HG02884 (cell line): Measurements from ENCODE around the gene RFC2.
"Not testable (repeated sequence)": the region's sequence is repeated elsewhere in the genome, so short reads cannot be mapped to it uniquely, and the experiment has no call there.

Experiments used
- ATAC-seq: cut with Tn5 transposase; IDR thresholded peaks from one replicate; pipeline ENCODE4 v1.9.1; 2021; ENCODE audit warnings: mild to moderate bottlenecking, moderate library complexity; ENCODE audit not compliant: unreplicated experiment

Gene RFC2

DNA sequence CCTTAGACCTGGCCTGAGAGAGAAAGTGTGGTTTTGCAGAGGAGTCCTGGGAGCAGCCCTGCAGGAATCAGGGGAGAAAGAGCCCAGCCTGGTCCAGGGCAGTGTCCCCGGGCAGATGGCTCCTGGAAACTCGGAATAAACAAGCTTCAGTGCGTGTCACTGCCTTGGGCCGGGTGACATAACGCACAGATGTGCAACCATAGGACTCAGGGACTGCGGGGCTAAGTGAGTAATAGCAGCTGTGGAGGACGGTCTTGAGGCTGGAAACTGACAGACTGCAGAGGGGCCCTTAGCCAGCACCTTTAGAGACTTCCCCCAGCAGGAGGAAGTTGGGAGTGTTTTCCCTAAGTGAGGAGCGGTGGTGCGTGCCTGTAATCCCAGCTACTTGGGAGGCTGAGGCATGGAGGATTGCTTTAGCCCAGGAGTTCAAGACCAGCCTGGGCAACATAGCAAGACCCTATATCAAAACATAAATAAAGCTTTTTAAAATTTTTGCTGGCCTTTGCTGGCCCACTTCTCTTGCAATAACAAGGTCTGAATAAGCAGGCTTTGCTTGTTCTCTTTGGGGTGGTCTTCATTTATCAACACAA is 29.8 kb upstream of the RFC2 start:
- ATAC-seq, result no peak

DNA sequence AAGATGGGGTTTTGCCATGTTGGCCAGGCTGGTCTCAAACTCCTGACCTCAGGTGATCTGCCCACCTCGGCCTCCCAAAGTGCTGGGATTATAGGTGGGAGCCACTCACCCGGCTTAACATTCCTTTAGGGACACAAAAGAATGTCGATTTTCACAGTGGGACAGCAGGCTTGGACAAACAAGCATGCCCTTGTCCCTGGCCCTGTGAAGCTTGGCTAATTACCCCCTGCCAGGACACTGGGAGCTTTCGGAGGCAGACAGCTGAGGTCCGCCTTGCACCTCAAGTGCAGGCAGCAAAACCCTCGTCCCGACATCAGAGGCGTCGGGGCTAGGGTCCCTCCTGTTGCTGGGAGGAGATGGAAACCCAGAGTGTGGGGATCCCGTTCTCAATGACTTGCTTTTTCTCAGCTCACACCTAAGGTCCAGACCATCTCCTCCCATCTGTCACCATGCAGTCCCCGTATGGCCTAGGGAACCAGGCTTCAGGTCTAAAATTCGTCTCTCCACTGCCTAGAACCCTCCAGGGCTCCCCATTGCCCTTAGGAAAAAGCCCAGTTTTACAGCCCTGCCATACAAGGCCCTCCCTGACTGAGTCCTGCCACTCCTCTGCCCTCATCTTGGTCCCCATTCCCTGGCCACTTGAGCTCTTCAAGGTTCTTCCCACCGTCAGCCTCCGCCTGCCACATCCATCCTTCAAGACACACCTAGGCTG is 28.7 kb upstream of the RFC2 start:
- no peak for ATAC-seq

DNA sequence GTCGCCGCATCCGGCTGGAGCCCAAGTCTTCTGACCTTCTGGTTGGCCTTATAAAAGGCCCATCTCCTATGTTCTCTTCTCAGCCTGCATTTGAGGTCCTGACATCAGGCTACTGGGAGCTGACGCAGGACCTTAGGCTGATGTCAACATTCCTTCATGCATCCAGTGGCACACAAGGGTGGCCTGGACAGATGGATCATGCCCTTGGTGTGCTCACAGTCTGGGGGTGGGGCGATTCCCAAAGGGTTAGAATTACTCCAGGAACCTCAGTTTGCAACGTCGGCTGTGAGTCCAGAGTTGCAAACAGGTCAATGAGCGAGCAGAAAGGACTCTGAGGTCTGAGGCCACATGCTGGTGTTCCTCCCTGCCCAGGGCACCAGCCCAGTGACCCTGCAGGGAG is 26.8 kb upstream of the RFC2 start:
- ATAC-seq, result no peak

DNA sequence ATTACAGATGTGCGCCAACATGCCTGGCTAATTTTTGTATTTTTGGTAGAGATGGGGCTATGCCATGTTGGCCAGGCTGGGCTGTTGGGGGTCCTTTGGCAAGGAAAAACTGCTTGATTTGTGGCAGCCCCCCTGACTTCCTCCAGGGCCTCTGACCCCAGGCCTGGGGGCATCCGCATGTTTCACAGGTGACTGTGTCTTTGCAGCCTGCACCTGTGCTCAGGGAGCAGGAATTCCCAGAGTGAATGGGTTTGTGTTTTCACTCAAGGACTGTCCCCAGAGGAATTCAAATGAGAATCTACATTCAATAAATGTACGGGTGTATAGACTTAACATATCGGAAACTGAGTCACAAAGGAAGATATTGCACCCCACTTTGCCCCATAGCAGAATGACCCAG is 23.4 kb upstream of the RFC2 start:
- ATAC-seq, result no peak

DNA sequence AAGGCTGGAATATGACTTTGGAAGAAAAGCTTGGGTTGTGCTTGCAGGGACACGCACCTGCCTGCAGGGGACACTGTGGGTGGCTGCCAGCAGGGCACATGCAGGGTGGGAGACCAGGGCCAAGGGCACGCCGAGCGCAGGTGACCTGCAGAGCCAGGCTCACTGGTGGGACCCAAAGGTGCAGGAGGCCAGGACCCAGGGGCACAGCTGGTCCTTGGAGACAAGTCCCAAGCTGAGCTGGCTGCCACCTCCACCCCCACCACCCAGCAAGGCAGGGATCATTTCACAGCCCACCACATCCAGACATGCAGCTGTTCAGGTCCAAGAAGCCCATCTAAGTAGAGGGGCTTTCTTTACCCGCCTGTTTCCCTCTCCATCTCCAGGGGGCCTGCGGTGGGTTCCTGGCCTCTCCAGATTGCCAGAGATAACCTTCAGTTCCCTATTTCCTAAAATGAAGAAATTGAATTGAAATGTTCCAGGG is 21.2 kb upstream of the RFC2 start:
- ATAC-seq, result no peak

DNA sequence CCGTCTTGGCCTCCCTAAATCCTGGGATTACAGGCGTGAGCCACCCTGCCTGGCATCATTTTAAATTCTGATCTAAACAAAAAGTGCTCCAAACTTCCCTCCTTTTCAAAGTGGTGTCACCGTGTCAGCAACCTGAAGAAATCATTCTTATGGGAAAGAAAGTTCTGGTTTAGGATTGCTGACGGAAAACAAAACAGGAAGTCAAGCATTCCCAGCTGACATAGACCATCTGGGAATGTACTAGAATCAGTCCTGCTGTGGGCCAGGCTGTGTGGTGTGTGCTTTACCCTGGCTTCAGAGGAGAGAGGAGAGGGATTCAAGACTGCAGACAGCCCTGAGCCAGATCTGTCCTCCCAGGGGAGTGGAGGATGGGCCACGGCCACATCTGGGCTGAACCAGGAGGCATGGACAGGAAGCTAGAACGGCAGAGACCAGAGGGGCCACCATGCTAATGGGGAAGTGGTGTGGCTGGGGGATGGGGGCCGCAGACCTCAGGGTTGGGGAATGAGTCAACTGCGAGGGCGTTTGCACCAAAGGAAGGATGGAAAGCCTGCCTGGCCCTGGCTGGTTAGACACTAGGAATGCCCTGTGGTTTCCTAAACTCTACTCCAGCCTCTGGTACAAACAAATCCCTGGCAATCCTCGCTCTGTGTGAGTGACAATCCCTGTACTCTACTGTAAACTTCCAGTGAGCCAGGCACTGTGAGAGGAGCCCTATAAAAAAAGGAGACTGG is 18.3 kb upstream of the RFC2 start:
- peak; percentile 76 for ATAC-seq

DNA sequence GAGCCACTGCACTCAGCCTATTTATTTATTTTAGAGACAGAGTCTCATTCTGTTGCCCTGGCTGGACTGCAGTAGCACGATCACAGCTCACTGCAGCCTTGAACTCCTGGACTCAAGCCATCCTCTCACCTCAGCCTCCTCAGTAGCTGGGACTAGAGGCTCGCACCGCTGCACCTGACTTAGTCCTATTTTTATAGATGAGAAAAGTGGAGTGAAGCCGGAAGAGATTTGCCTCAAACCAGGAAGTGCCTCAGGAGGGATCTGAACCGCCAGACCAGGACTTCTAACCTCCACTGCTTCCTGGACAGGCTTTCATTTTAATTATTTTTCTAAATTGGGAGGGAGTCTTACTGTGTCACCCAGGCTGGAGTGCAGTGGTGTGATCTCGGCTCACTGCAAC is 17.5 kb upstream of the RFC2 start:
- no peak for ATAC-seq

DNA sequence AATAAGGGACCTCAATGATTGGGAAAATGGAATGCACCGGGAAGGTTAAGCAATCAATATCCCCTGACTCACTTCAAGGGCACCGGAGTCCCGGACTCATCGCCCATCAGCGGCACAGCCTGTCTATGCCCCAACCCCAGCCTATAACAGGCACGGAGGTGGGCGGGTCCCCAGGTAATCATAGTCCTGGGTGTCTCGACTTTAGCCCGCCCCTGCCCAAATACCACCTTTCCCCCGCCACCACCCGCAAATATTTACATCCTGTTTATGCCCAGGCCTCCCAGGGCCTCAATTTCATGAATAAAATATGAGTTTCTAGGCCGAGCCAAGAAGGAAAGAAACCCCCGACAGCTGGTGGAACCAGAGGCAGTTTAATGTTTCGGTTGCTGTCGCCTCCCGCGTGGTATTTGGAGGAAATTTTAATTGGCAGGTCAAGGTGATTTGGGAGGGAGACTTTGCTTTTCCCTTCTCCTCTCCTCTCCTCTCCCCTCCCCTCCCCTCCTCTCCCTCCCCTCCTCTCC is 15.6 kb upstream of the RFC2 start:
- no peak for ATAC-seq

DNA sequence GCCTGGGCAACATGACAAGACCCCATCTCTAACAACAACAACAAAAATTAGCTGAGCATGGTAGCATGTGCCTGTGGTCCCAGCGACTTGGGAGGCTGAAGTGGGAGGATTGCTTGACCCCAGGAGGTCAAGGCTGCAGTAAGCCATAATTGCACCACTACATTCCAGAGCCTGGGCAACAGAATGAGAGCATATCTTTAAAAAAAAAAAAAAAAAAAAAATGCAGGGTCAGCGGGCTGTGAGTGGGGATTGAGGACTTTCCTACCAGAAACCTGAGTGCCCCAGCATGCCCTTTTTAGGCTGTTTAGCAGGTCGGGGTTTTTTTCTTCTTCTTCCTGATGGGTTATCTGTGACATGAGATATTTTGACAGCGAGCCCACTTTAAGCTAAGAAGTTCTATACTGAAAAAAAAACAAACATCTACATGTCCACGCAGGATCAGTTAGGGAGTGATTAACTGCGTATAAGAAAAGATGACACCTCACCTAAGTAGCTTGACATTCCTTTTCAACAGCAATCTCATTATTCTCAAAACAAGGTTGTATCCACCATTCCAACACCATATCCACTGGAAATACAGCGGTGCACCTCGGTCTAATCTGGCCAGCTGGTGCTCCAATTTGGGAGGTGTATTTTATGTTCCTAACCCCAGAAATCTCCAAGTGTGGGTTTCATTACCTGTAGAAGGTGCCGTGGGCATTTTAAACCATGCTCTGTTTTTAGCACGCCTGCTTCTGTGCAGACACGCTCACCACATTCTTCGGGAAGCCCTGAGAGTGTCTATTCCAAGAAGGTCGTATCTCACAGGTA is 13.8 kb upstream of the RFC2 start:
- no peak for ATAC-seq

DNA sequence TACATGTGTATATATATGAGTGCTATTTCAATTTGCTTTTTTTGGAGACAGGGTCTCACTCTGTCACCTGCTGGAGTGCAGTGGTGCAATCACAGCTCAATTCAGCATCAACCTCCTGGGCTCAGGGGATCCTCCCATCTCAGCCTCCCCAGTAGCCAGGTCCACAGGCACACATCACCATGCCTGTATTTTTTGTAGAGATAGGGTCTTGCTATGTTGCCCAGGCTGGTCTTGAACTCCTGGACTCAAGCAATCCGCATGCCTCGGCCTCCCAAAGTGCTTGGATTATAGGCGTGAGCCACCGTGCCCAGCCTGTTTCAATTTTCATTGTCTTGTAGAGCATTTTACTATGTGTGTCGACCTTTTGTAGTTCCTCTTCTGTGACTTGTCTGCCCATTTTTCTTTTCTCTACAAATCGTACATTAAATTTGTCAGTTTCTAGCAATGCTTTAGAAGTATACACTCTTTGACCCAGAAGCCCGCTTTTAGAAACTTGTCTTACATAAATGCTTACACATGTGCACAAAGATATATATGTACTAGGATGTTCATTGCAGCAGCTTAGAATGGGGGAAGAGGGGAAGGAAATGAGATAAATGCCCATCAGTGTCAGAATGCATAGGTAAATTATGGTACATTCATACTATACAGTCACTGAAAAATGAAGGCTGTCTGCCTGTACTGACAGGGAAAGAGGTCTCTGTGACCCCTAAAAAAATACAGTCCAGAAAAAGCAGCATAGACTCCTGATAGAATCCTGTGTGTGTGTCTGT is 12.2 kb upstream of the RFC2 start:
- ATAC-seq, result no peak

DNA sequence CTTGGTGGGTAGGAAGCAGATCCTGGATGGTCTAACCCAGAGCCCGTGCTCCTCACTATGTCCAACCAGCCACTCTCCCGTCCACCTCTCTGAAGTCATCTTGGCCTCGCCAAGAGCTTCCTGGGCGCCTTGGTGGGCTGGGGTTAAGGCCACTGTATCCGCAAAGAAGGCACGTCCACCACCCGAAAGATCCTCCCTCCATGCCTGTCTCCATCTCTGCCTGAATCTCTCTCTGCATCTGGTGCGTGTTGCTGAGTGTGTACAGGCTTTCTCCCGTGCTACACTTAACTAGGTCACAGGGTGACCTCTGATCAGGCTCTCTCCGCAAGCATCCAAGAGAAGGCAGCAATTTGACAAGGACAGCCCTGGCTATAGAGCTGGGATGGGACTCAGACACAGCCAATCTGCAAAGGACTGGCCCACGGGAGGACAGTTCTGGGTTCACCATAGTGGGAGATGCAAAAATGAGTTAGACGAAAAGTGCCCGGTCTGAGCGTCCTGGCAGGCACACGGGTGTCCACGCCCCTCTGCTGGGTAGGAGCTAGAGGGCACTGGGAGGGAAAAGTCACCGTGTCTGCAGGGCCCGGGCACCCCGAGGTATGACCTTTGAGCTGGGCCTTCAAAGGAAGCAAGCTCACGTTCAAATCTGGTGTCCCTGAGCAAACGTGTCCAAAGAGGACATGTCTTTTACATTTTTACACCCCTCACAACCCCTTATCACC is 9.4 kb upstream of the RFC2 start:
- ATAC-seq, result no peak

DNA sequence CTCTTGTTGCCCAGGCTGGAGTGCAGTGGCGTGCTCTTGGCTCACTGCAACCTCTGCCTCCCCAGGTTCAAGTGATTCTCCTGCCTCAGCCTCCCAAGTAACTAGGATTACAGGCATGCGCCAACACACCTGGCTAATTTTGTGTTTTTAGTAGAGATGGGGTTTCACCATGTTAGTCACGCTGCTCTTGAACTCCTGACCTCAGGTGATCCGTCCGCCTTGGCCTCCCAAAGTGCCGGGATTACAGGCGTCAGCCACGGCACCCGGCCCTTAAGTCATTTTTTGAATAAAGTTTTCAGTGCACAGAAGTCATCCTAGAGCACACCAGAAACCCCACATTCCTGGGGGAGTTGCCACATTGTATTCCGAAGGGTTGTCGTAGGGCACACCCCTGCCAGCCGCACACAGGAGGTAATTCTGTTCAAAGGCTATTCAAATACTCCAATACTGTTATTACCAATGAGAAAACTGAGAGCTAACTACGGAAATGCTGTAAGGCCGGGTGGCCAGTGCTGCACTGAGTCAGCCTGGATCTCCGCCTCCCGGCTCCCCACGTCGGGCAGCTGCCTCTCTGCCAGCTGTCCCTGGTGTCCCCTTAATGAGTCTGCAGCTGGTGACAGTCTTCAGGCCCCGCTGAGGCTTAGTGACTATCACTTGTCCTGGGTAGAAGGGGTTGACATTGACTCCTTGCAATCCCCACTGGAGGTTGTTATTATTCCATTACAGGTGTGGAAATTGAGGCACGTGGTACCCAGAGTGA is 8.6 kb upstream of the RFC2 start:
- ATAC-seq, result no peak

DNA sequence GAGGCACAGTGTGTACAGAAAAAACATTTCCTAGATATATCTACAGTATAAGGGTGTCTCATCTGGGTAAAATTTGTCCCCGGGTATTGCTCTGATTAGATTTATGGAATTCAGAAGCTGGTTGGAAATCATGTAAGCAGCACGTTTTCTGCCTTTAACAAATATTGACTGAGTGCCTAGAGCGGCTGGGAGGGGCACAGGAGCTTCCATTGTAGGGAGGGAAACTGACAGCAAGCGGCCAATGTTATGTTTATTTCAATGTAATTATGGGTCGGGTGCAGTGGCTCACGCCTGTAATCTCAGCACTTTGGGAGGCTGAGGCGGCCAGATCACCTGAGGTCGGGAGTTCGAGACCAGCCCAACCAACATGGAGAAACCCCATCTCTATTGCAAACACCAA is 4.4 kb upstream of the RFC2 start:
- ATAC-seq, result no peak

DNA sequence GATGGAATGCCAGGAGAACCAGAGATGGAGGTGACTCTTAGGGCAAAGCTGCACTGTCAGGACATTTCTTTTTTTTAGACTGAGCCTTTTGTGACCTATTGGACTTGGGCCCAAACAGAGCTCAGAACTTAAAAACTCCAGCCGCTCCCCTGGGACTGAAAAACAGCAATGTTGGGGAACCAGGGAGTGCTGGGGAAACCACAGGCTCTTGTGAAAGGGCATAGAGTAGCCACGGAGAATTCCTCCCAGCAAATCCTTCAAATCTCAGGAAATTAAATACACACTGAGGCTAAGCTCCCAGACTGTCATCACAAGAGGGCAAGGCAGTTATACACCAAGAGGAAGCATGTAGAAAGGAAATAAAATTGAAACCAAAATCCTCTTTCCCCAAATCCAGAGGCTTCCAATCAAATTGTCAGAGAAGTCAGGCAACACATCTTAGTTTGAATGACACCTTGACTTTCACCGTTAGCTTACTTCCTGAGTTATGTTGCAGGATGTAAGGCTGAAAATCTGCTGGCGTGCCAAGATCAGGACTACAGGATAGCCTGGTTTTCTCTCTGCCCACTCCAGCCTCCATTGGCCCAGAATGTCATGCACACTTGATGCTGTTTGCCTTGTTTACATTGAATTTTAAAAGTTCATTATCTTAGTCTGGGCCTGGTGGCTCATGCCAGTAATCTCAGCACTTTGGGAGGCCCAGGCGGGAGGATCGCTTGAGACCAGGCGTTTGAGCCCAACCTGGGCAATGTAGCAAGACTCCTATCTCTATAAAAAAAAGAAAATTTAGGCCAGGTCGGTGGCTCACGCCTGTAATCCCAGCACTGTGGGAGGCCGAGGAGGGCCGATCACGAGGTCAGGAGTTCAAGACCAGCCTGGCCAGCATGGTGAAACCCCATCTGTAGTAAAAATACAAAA is 2.6 kb upstream of the RFC2 start:
- ATAC-seq, result no peak

DNA sequence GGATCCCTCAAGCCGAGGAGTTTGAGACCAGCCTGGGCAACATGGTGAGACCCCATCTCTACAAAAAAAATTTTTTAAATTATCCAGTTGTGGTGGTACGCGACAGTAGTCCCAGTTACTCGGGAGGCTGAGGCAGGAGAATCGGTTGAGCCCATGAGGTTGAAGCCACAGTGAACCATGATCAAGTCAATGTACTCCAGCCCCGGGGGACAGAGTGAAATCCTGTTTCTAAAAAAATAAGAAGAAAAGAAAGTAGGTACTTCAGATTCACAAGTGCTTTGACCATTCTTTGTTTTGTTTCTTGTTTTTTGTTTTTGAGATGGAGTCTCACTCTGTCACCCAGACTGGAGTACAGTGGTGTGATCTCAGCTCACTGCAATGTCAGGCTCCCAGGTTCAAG is 1.3 kb upstream of the RFC2 start:
- not testable (repeated sequence) for ATAC-seq

DNA sequence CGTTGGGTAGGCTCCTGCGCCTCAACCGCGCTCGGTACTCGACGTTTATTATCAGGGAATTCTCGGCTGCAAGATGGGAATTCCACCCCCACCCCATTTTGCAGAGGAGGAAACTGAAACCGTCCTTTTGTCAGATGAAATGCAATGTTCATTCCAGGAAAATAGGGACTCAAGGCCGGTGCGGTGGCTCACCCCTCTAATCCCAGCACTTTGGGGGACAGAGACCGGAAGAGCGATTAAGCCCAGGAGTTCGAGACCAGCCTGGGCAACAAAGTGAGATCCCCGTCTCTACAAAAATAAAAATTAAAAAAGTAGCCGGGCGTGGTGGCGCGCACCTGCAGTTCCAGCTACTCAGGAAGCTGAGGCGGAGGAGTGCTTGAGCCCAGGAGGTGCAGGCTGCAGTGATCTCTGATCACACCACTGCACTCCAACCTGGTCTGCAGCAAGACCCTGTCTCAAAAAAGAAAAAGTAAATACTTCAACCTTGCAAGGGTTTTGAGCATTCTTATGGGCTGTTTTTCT is 720 bp upstream of the RFC2 start:
- no peak for ATAC-seq

DNA sequence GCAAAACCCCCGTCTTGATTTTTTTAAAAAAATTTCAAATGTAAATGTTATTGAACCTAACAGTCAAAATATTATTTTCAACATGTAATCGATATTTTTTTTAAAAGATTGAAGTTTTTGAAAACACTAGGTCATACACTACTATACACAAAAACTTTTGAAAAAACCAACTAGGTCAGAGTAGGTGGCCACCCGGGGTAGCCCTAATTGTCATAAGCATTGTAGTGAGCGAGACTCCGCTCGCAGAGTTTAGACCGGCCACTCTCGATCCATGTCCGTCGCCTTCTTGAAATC is 417 bp downstream of the RFC2 start:
- no peak for ATAC-seq

DNA sequence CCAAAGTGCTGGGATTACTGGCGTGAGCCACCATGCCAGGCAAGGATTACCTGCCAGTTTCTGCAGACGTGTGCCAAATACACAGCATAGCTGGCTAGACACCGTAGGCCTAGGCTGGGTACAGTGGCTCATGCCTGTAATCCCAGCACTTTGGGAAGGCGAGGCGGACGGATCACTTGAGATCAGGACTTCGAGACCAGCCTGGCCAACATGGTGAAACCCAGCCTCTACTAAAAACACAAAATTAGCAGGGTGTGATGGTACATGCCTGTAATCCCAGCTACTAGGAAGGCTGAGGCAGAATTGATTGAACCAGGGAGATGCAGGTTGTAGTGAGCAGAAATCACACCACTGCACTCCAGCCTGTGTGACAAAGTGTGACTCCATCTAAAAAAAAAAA is 868 bp downstream of the RFC2 start:
- ATAC-seq, result no peak
